Loucy (cell line): ENCODE measurements around the gene PIK3C3.

ENCODE experiments used
- H2AFZ ChIP-seq: fragments of 200-600 bp; sonication (generic); 2 replicates; pipeline ENCODE4 v1.6.0; 2016; ENCODE audit warnings: antibody characterized with exemption, mild to moderate bottlenecking, low read length, moderate library complexity
- H3F3A ChIP-seq: fragments of 200-600 bp; 2 replicates; pipeline ENCODE4 v1.6.0; 2016; ENCODE audit warnings: antibody characterized with exemption, low read depth, mild to moderate bottlenecking
- H3K27me3 ChIP-seq: fragments of 200-600 bp; sonication (generic); 2 replicates; pipeline ENCODE4 v1.6.1; 2014; ENCODE audit warnings: low read length, mild to moderate bottlenecking; ENCODE audit not compliant: insufficient read depth, poor library complexity, severe bottlenecking
- H3K36me3 ChIP-seq: fragments of 200-600 bp; sonication (generic); 2 replicates; pipeline ENCODE4 v1.6.1; 2016; ENCODE audit warnings: low read length; ENCODE audit not compliant: insufficient read depth
- H3K4me1 ChIP-seq: fragments of 200-600 bp; sonication (generic); 2 replicates; pipeline ENCODE4 v1.5.1; 2014; ENCODE audit warnings: low read length, mild to moderate bottlenecking; ENCODE audit not compliant: insufficient read depth, poor library complexity, severe bottlenecking
- H3K4me2 ChIP-seq: fragments of 200-600 bp; sonication (generic); 2 replicates; pipeline ENCODE4 v1.6.0; 2014; ENCODE audit warnings: antibody characterized with exemption, low read length, low read depth, mild to moderate bottlenecking; ENCODE audit not compliant: poor library complexity, severe bottlenecking
- H3K4me3 ChIP-seq: fragments of 200-600 bp; sonication (generic); 2 replicates; pipeline ENCODE4 v1.5.1; 2014; ENCODE audit warnings: low read length, mild to moderate bottlenecking, mixed read lengths; ENCODE audit not compliant: poor library complexity, severe bottlenecking
- H3K79me2 ChIP-seq: fragments of 200-600 bp; sonication (generic); 2 replicates; pipeline ENCODE4 v1.6.1; 2014; ENCODE audit warnings: low read length; ENCODE audit not compliant: insufficient read depth
- H3K9ac ChIP-seq: fragments of 200-600 bp; sonication (generic); 2 replicates; pipeline ENCODE4 v1.6.0; 2014; ENCODE audit warnings: mild to moderate bottlenecking, low read depth, low read length, moderate library complexity; ENCODE audit not compliant: poor library complexity, severe bottlenecking
- H3K9me2 ChIP-seq: fragments of 200-600 bp; sonication (generic); replicated peaks from 2 replicates; pipeline ENCODE4 v1.6.1; 2016; ENCODE audit warnings: low read depth, low read length, mixed read lengths
- H3K9me3 ChIP-seq: fragments of 200-600 bp; sonication (generic); 2 replicates; pipeline ENCODE4 v1.6.1; 2014; ENCODE audit warnings: mild to moderate bottlenecking, antibody characterized with exemption, low read length, low read depth; ENCODE audit not compliant: insufficient read depth
- H4K20me1 ChIP-seq: fragments of 200-600 bp; sonication (generic); 2 replicates; pipeline ENCODE4 v1.6.0; 2014; ENCODE audit warnings: antibody characterized with exemption, low read length, mild to moderate bottlenecking; ENCODE audit not compliant: insufficient read depth, poor library complexity, severe bottlenecking
- EZH2phosphoT487 ChIP-seq: fragments of 200-600 bp; IDR thresholded peaks from 2 replicates; pipeline ENCODE4 v1.6.1; 2018; ENCODE audit warnings: antibody characterized with exemption, mild to moderate bottlenecking, moderate library complexity, borderline replicate concordance
- TF ChIP-seq, protein P1 (sequence below): fragments of 200-600 bp; sonication (generic); conservative IDR thresholded peaks from 2 replicates; pipeline ENCODE4 v1.5.1; 2014; ENCODE audit warnings: mild to moderate bottlenecking, antibody characterized with exemption, low read length

PIK3C3 gene

DNA sequence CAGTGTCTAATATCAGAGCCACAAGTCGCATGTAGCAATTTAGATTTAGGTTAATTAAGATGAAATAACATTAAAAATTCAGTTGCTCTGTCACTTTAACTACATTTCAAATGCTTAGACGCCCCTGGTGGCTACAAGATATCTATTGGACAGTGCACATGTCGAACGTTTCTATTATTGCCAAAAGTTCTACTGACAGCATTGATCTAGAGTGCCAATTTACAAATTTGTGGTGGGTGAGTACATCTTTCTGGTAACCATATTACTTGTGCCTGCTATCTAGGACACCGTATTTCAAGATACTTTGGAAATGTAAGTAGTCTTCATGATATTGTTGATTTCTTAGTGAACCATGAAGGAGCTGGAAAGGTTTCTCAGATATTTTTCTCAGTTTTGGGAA, 20.2 kb downstream of the PIK3C3 start:
- peaks cover 16% of the 10 kb centered on the region; the same call in 1 of the 2 replicates for H3K36me3 ChIP-seq

GRCh38 chr18:41977233-41977632, 22.2 kb downstream of the PIK3C3 start:
- Histone ChIP-seq H3K4me3 (no peak overlapping the region), H3K4me2 (peak overlapping the region; percentile 36), H3K9me3 (no peaks in the 10 kb centered on the region), H3F3A (no peaks in the 10 kb centered on the region), H3K36me3 (peaks cover 6% of the 10 kb centered on the region), H2AFZ (no peak overlapping the region), H3K79me2 (peaks cover 88% of the 10 kb centered on the region), H3K9me2 (no peaks in the 10 kb centered on the region), H3K27me3 (no peaks in the 10 kb centered on the region), H3K4me1 (peaks cover 57% of the 10 kb centered on the region), H3K9ac (no peak overlapping the region), H4K20me1 (no peaks in the 10 kb centered on the region)
- TF ChIP-seq, protein P1, sequence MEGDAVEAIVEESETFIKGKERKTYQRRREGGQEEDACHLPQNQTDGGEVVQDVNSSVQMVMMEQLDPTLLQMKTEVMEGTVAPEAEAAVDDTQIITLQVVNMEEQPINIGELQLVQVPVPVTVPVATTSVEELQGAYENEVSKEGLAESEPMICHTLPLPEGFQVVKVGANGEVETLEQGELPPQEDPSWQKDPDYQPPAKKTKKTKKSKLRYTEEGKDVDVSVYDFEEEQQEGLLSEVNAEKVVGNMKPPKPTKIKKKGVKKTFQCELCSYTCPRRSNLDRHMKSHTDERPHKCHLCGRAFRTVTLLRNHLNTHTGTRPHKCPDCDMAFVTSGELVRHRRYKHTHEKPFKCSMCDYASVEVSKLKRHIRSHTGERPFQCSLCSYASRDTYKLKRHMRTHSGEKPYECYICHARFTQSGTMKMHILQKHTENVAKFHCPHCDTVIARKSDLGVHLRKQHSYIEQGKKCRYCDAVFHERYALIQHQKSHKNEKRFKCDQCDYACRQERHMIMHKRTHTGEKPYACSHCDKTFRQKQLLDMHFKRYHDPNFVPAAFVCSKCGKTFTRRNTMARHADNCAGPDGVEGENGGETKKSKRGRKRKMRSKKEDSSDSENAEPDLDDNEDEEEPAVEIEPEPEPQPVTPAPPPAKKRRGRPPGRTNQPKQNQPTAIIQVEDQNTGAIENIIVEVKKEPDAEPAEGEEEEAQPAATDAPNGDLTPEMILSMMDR: no peak
- no peak for TF ChIP-seq EZH2phosphoT487

More for the DNA sequence above, 20.2 kb downstream of the PIK3C3 start:
- TF ChIP-seq, protein P1: peak; percentile 42
- TF ChIP-seq EZH2phosphoT487: no peak
- no peak overlapping the region for H2AFZ ChIP-seq
- no peaks in the 10 kb centered on the region for H4K20me1 ChIP-seq
- peak overlapping the region; percentile 49 for H3K4me3 ChIP-seq
- peaks cover 72% of the 10 kb centered on the region for H3K4me1 ChIP-seq
- H3F3A ChIP-seq: peaks cover 4% of the 10 kb centered on the region; the same call in 1 of the 2 replicates
- no peaks in the 10 kb centered on the region for H3K27me3 ChIP-seq
- H3K4me2 ChIP-seq: peak overlapping the region; percentile 72
- H3K9ac ChIP-seq: peak overlapping the region; percentile 47
- H3K79me2 ChIP-seq: peaks cover 85% of the 10 kb centered on the region
- H3K9me2 ChIP-seq: no peaks in the 10 kb centered on the region
- no peaks in the 10 kb centered on the region for H3K9me3 ChIP-seq

DNA sequence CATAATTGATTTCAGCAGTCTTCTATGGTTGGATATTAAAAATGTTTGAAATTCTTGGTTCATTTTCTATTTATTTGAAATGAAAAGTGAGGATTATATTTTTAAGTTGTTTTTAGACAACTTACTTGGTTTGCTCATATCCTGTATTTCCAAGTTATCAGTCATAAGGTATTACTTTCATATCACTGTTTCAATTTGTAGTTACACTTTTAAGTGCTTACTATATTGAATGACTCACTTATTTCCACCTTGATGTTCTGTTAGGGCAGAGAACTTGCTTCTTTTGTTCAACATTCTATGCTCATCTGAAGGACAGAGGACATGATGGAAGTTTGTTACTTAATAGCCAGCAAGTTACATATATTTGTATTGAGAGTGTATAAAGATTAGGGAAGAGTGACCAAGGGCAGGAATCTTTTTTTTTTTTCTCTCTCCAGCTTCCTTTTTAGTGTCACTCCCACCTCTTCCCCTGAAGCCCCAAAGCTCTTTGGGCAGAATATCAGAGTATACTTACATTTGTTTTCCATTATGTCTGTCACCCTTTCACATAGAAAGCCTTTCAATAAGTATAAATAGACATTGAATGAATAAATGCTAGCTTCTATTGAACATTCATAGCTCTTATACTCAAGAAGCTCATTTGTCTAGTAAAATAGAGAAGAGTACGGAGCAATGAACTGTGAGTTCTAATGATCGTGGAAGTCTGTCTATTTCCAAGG, 28.1 kb downstream of the PIK3C3 start:
- no peaks in the 10 kb centered on the region for H3K9me2 ChIP-seq
- peaks cover 85% of the 10 kb centered on the region for H3K79me2 ChIP-seq
- H3K27me3 ChIP-seq: no peaks in the 10 kb centered on the region
- peak overlapping the region; percentile 7 for H3K4me2 ChIP-seq
- no peak overlapping the region for H3K9ac ChIP-seq
- TF ChIP-seq, protein P1: no peak
- TF ChIP-seq EZH2phosphoT487: no peak
- H3K9me3 ChIP-seq: no peaks in the 10 kb centered on the region
- no peak overlapping the region for H3K4me3 ChIP-seq
- H2AFZ ChIP-seq: no peak overlapping the region
- H3K36me3 ChIP-seq: peaks cover 29% of the 10 kb centered on the region
- H3F3A ChIP-seq: no peaks in the 10 kb centered on the region
- H4K20me1 ChIP-seq: no peaks in the 10 kb centered on the region
- H3K4me1 ChIP-seq: peaks cover 21% of the 10 kb centered on the region
